Measurements from ENCODE around the gene ABHD4.

Gene ABHD4

DNA sequence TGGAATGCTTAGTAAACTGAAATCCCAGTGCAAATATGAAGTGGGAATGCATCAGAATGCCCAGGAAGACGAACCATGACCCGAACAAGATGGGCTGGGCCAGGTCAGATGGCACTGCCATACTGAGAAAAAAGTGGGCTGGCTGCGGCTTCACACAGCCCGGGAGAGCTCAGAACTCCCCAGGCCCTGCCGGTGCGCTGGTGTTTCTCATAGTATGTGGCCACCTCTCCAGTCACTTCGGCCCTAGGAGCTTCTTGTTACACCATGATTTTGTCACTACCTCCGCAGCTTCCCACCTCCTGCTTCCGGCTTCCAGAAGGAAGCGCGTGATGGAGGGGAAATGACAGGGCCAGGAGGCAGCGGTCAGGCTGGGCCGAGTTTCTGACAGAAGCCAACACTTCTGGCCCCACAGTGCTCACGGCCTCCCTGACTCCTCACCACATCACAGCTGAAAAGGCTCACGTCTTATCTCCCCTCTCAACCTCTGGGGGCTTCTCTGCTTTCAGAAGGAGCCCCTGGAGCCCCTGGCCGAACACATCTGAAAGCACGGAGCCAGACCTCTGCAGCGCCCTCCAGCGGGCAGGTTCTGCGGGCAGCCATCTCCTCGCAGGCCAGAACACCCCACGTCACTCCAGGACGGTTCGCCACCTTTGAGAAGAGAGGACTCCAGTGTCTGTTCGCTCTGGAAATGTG, 39.7 kb upstream of the ABHD4 start:
- no peak for DNase-seq (ENCODE audit: extremely low read depth, low read depth)
- TF ChIP-seq, protein P1, sequence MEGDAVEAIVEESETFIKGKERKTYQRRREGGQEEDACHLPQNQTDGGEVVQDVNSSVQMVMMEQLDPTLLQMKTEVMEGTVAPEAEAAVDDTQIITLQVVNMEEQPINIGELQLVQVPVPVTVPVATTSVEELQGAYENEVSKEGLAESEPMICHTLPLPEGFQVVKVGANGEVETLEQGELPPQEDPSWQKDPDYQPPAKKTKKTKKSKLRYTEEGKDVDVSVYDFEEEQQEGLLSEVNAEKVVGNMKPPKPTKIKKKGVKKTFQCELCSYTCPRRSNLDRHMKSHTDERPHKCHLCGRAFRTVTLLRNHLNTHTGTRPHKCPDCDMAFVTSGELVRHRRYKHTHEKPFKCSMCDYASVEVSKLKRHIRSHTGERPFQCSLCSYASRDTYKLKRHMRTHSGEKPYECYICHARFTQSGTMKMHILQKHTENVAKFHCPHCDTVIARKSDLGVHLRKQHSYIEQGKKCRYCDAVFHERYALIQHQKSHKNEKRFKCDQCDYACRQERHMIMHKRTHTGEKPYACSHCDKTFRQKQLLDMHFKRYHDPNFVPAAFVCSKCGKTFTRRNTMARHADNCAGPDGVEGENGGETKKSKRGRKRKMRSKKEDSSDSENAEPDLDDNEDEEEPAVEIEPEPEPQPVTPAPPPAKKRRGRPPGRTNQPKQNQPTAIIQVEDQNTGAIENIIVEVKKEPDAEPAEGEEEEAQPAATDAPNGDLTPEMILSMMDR (IDR thresholded peaks at IDR 0.05; ENCODE audit: low read depth, low read length) = no peak

DNA sequence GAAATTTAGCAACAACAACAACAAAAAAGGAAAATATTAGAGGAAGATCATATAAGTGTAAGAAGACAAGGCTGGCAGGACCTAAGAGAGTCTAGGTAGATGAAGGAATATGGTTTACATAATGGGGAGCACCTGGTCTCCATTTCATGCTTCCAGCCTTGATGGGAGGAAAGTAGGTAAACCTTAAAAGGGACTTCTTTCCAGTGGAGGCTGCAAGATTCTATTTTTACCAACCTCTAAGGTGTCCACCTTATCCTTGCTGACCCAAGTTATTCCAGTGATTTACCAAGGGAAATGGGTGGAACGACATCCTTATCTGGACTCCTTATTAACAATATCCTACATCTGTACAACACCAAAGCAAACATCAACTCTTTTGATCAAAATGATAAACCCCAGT, 39.1 kb upstream of the ABHD4 start:
- TF ChIP-seq, protein P1 (IDR thresholded peaks at IDR 0.05; ENCODE audit: low read depth, low read length) = no peak
- DNase-seq (ENCODE audit: extremely low read depth, low read depth) = no peak

DNA sequence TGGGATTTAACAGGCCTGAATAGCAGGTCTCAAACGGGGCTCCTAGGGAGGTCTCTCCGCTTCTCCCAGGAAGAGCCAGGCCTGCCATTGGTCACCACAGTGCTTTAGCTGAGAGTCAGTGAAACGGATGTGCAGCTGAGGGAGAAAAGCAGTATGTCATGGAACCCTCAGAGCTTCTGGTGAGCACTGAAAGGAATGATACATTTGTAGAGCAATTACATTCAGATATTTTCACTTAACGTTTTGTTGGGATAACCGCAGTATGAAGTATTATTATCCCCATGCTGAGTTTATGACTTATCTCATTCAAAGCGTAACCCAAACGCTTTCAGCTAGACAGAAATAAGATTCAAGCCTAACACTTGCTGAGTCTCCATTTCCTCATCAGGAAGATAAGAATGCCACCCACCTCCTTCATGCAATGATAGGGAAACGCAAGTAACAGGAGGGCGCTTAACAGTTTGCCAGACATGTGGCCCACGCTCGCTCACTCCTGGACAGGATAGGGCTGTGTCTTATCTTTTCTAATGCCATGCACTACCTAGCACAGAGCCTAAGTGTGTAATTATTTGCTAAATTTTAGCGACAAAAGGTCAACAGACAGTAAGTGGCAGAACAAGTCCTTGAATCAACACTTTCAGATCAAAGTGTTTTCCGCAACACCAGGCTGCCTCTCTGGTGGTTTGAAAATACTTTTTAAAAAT, 37.3 kb upstream of the ABHD4 start:
- DNase-seq (ENCODE audit: extremely low read depth, low read depth) = no peak
- TF ChIP-seq, protein P1 (IDR thresholded peaks at IDR 0.05; ENCODE audit: low read depth, low read length) = no peak

DNA sequence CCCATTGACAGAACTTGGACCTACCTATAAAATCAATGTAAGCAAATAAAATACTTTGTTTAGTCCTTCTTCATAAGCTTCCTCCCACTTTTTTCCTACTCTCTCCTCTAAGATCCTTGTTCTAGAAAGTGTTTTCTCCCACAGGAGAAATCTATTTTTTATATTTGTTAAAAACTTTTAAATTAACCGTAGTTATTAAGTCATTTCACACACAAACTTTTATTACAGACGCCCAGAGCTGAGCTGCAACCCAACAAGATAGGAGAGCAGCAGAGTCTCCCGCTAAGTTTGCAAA, 36.8 kb upstream of the ABHD4 start:
- DNase-seq (ENCODE audit: extremely low read depth, low read depth) = no peak
- TF ChIP-seq, protein P1 (IDR thresholded peaks at IDR 0.05; ENCODE audit: low read depth, low read length) = no peak

DNA sequence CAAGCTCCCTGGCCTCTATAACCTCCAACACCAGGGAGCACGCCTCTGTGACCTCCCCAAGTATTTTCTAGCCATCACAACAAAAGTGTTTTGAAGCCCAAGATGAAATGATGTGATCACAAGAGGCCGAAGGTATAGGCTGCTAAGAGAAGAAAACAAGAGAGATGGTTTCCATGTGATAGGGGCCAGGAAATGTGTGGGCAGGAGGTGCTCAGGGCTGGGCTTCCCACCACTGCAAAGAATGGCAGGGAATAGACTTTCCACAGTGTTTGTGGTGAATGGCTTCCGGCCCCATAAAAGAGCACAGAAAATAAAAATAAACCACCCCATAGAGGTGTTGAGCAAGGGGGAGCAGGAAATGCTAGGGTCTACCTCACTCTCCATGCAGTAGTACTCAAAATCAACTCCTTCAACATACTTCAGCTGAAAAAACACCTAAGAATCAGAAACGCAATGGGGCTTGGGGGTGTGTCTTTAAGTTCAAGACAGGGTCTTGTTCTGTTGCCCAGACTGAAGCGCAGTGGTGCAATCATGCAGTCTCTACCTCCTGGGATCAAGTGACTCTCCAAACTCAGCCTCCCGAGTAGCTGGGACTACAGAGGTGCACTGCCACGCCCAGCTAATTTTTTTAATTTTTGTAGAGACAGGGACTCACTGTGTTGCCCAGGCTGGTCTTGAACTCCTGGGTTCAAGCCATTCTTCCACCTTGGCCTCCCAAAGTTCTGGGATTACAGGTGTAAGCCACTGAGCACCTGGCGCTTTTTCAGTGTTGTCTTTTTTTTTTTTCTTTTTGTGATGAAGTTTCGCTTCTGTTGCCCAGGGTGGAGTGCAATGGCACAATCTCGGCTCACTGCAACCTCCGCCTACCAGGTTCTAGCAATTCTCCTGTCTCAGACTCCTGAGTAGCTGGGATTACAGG, 36.2 kb upstream of the ABHD4 start:
- TF ChIP-seq, protein P1 (IDR thresholded peaks at IDR 0.05; ENCODE audit: low read depth, low read length) = no peak
- DNase-seq (ENCODE audit: extremely low read depth, low read depth) = no peak

DNA sequence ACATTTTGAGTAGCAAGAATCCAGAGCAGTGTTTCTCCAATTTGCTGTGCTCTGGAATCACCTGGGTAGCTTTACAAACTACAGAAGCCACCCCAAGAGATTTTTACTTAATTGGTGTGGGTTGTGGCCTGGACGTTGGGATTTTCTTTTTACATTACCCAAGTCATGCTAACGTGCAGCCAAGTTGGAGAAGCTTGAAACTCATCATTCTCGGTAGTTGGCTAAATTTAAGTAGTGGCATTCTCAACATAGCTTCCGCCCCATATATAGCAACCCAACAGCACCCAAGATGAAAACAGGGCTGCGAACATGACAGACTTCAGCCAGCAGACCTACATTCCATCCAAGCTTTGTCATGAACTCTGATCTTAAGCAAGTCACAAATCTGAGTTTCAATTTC, 34.1 kb upstream of the ABHD4 start:
- TF ChIP-seq, protein P1 (IDR thresholded peaks at IDR 0.05; ENCODE audit: low read depth, low read length) = no peak
- DNase-seq (ENCODE audit: extremely low read depth, low read depth) = no peak

DNA sequence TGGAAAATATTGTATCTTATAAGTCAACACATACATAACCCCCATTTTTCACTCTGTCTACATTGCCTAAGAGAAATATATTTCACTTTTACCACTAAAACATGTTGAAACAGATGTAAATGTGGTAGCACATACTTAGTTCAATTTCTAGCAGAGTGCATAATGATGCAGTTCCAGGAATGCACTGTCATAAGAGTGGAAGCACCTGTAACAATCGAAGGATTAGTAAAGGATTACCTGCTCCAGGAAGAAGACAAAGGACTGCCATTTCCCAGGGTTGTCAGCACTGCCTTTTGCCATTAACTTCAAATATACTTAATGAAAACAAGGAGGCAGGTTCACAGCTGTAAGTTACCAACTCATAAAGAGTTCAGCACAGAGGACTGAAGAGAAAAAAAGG, 33.6 kb upstream of the ABHD4 start:
- TF ChIP-seq, protein P1 (IDR thresholded peaks at IDR 0.05; ENCODE audit: low read depth, low read length) = no peak

More for the DNA sequence above, 33.6 kb upstream of the ABHD4 start:
- no peak for DNase-seq (ENCODE audit: extremely low read depth, low read depth)

All from AG09319 (cell line).